ENCODE results near the gene DNAJB12.

- TF ChIP-seq CTCF (IDR thresholded peaks at IDR 0.05) (no peak), POLR2A (IDR thresholded peaks at IDR 0.05) (no peak)
These were observed 30.9 kb downstream of the DNAJB12 start for GRCh38 chr10:72323771-72324191.

All from transverse colon (tissue), 3 donors.